Measurements from ENCODE around the gene SLC5A6. TPM values are rescaled to one million over a fixed set of nuclear protein-coding genes. Genes with fewer than 3 reads are reported as not detected.

SLC5A6 gene
- total RNA-seq, 1 experiment from 2014 or later, result 122 TPM

DNA sequence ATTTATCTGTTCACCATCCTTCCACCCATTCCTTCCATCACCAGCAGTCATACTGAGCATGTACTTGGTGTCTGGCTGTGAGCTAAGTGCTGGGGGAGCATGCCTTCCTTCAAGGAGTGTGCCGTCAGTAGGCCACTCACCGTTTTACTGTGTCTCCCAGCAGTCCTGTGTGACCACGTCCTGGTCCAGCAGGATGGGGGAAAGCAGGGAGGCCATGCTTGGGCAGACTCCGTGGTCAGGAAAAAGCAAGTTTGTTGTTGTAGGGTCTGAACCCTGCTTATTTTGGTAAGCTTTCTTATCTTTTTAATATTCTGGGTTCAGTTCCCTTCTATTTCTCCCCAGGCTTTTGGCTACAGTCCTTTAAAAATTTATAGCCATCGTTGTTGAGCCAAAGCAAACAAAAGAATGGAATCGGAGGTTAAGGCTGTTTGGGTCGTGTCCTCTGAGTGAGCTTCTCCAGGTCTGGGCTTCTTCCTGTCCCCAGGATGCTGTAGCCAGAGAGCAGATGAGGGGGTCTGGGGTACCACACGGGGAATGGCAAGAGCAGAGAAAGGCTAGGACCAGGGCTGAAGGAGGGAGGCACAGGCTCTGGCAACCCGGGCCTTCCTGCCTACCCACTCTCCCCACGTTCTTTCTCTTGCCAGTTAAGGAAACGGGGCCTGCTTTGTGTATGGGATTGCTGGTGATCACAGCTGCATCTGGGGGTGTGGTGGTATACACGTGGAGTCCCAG, 37.3 kb upstream of the SLC5A6 start:
- H3K36me3 Mint-ChIP-seq (ENCODE audit: insufficient read depth in 1 of 3, low read depth in 3 of 3), result peaks cover 1 to 9% (median 2%) of the 10 kb centered on the region in 3 experiments; a peak in 5 of 7 replicates
- H3K27me3 Mint-ChIP-seq (ENCODE audit: low read depth), result peaks cover 34% of the 10 kb centered on the region
- H3K4me1 ChIP-seq (ENCODE audit: insufficient read depth, low read length), result no peaks in the 10 kb centered on the region
- H3K9me3 ChIP-seq (ENCODE audit: control insufficient read depth, low read depth, low read length), result no peaks in the 10 kb centered on the region
- no peak overlapping the region for H3K18ac ChIP-seq (ENCODE audit: insufficient read length, low read depth, low read length)
- no peak overlapping the region for H3K27ac Mint-ChIP-seq
- TF ChIP-seq, protein P1, sequence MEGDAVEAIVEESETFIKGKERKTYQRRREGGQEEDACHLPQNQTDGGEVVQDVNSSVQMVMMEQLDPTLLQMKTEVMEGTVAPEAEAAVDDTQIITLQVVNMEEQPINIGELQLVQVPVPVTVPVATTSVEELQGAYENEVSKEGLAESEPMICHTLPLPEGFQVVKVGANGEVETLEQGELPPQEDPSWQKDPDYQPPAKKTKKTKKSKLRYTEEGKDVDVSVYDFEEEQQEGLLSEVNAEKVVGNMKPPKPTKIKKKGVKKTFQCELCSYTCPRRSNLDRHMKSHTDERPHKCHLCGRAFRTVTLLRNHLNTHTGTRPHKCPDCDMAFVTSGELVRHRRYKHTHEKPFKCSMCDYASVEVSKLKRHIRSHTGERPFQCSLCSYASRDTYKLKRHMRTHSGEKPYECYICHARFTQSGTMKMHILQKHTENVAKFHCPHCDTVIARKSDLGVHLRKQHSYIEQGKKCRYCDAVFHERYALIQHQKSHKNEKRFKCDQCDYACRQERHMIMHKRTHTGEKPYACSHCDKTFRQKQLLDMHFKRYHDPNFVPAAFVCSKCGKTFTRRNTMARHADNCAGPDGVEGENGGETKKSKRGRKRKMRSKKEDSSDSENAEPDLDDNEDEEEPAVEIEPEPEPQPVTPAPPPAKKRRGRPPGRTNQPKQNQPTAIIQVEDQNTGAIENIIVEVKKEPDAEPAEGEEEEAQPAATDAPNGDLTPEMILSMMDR (conservative IDR thresholded peaks at IDR 0.05), result no peak
- H3K56ac ChIP-seq (ENCODE audit: insufficient read length, low read depth, low read length), result no peak overlapping the region
- H3K23me2 ChIP-seq (ENCODE audit: insufficient read length, low read depth, low read length, poor library complexity, severe bottlenecking), result no peaks in the 10 kb centered on the region
- H3T11ph ChIP-seq (ENCODE audit: low read length), result no peak overlapping the region
- H3K9ac ChIP-seq (ENCODE audit: extremely low read depth, insufficient read length, low read length), result no peak overlapping the region
- H4K91ac ChIP-seq (ENCODE audit: insufficient read length, low read depth, low read length), result no peak overlapping the region
- no peak overlapping the region for H2BK15ac ChIP-seq (ENCODE audit: low read depth, low read length)
- no peak overlapping the region for H3K27ac ChIP-seq (ENCODE audit: insufficient read length, low read depth, low read length)
- no peak overlapping the region for H3K4me3 Mint-ChIP-seq
- no peak overlapping the region for H2BK120ac ChIP-seq (ENCODE audit: low read depth, low read length, poor library complexity, severe bottlenecking)
- H3K4me1 Mint-ChIP-seq, result peaks cover 13 to 18% of the 10 kb centered on the region in 2 experiments
- H2BK12ac ChIP-seq (ENCODE audit: insufficient read length, low read depth, low read length), result no peak overlapping the region
- no CpG with 5 or more reads among the region's 12 CpGs for WGBS (ENCODE audit: extremely low coverage, insufficient read length, low lambda C conversion rate)
- no peaks in the 10 kb centered on the region for H3K27me3 ChIP-seq (ENCODE audit: insufficient read depth, low read length)
- DNase-seq, result no peak
- H4K8ac ChIP-seq (replicated peaks; ENCODE audit: insufficient read length, low read depth, low read length), result no peak overlapping the region
- H3K9me3 Mint-ChIP-seq, result no peaks in the 10 kb centered on the region
- no peak overlapping the region for H3K4me2 ChIP-seq (ENCODE audit: insufficient read depth, insufficient read length, low read length)
- no peak overlapping the region for H3K14ac ChIP-seq (ENCODE audit: insufficient read depth, low read length)
- H4K5ac ChIP-seq (ENCODE audit: insufficient read length, low read depth, low read length), result no peak overlapping the region
- no peak overlapping the region for H2AK5ac ChIP-seq (ENCODE audit: insufficient read length, low read length)
- H4K20me1 ChIP-seq (ENCODE audit: control insufficient read depth, insufficient read depth, insufficient read length), result no peaks in the 10 kb centered on the region
- H2BK5ac ChIP-seq (ENCODE audit: insufficient read length, low read length), result no peak overlapping the region
- H3K79me1 ChIP-seq (ENCODE audit: insufficient read depth, low read depth, low read length, poor library complexity, severe bottlenecking), result no peaks in the 10 kb centered on the region
- no peak overlapping the region for H3K4ac ChIP-seq (ENCODE audit: low read depth, low read length)
- H2BK20ac ChIP-seq (ENCODE audit: low read depth, low read length, poor library complexity, severe bottlenecking), result no peak overlapping the region
- no peak overlapping the region for H2AFZ ChIP-seq (ENCODE audit: low read length)
- no peak overlapping the region for H3K23ac ChIP-seq (ENCODE audit: insufficient read length, low read depth, low read length)
- H3K79me2 ChIP-seq (ENCODE audit: insufficient read depth, low read length), result no peaks in the 10 kb centered on the region
